ENCODE data around the gene UQCRC1.

DNA sequence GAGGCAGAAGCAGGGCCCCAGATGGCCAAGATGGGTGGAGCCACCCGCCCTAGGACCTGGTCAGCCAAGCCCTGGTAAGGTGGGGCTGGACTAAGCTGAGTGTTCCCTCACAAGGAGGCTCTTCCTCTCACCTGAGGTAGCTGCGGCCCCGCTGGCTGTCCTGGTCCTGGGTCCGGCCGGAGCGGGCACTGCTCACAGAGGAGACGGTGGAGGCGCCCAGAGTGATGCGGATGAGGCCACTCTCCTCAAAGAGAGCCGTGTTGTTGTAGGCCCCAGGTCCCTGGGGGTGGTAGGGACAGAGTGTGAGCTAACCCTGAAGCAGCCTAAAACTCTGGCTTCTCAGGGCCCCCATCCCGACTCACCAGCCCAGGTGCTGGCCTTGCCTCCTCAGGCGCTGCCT, 33.2 kb upstream of the UQCRC1 start:
- TF ChIP-seq YY1 (IDR thresholded peaks at IDR 0.05; ENCODE audit: insufficient read depth, insufficient read length): no peak
- TF ChIP-seq ZNF274 (IDR thresholded peaks at IDR 0.05; ENCODE audit: low read depth, low read length): no peak
